Peyer's patch (tissue), 4 donors: Measurements from ENCODE around the gene GLT6D1.

Source experiments
- POLR2A ChIP-seq, 2 donors: fragments of 450-650 bp; IDR thresholded peaks; one replicate each; pipeline ENCODE4 v1.5.1; 2017; ENCODE audit warnings: antibody characterized with exemption in 2 of 2, mild to moderate bottlenecking in 2 of 2, moderate library complexity in 2 of 2
- TF ChIP-seq, protein P1 (sequence below), 6 experiments: fragments of 450-650 bp in 4 of 6; fragments of 200-600 bp in 2 of 6; sonication (generic) in 1 of 6; IDR thresholded peaks; one replicate each; pipeline ENCODE4 v1.5.1; 2017 to 2019; ENCODE audit warnings: antibody characterized with exemption in 6 of 6, mild to moderate bottlenecking in 3 of 6, moderate library complexity in 1 of 6

DNA sequence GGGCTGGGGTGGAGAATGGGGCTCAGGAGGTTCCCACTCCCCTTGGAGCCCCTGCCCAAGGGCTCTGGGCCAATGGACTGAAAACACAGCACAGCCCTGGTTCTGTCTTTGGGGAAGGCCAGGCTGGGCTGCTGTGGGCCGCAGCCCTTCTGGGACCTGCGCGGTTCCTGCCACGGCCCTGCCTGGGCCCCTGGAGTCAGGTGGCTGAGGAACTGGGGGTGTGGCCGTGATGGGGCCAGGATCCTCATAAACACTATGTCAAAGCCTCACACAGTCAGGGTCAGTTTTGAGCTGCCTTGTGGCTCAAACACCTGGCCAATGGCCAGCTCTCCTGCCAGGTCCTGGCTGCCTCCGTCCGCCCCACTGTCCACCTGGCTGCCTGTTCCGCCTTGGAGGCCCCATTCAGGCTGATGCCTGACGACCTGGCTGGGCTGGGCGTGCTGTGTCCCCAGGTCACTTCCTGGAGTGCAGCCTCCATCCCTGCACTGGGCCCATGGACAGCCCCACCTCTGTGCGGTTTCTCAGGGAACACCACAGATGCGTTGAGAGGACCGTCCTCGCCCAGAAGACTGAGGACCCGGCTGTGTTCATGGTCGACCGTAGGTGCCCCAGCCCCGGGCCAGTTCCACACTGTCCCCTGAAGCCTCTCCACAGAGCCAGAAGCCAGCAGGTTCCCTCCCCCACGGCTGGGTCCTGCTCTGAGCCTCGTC is 50.3 kb downstream of the GLT6D1 start:
- TF ChIP-seq, protein P1, sequence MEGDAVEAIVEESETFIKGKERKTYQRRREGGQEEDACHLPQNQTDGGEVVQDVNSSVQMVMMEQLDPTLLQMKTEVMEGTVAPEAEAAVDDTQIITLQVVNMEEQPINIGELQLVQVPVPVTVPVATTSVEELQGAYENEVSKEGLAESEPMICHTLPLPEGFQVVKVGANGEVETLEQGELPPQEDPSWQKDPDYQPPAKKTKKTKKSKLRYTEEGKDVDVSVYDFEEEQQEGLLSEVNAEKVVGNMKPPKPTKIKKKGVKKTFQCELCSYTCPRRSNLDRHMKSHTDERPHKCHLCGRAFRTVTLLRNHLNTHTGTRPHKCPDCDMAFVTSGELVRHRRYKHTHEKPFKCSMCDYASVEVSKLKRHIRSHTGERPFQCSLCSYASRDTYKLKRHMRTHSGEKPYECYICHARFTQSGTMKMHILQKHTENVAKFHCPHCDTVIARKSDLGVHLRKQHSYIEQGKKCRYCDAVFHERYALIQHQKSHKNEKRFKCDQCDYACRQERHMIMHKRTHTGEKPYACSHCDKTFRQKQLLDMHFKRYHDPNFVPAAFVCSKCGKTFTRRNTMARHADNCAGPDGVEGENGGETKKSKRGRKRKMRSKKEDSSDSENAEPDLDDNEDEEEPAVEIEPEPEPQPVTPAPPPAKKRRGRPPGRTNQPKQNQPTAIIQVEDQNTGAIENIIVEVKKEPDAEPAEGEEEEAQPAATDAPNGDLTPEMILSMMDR (IDR thresholded peaks at IDR 0.05): no peak
- no peak for TF ChIP-seq POLR2A (IDR thresholded peaks at IDR 0.05)
